K562 (cell line): ENCODE results near the gene MRPL58. TPM values are rescaled to one million over a fixed set of nuclear protein-coding genes. Genes with fewer than 3 reads are reported as not detected.

Source experiments
- FOS ChIP-seq: IDR thresholded peaks from 3 replicates; pipeline ENCODE4 v1.6.1; 2011; ENCODE audit not compliant: insufficient read length; ENCODE audit errors: extremely low read depth
- NR0B1 ChIP-seq: fragments of 450-650 bp; IDR thresholded peaks from one replicate; pipeline ENCODE4 v1.6.1; 2018; ENCODE audit warnings: mild to moderate bottlenecking, moderate library complexity; ENCODE audit not compliant: partially characterized antibody
- NUFIP1 ChIP-seq: fragments of 450-650 bp; IDR thresholded peaks from 2 replicates; pipeline ENCODE4 v1.6.1; 2018; ENCODE audit not compliant: partially characterized antibody
- REST ChIP-seq, 2 experiments: fragments of 450-650 bp; formaldehyde crosslinking in 1 of 2; IDR thresholded peaks; 2 replicates each; pipeline versions ENCODE4 v1.4.0 to v1.6.1; 2014 to 2020; ENCODE audit warnings: mild to moderate bottlenecking in 2 of 2, borderline replicate concordance in 1 of 2, low read depth in 1 of 2
- STAT6 ChIP-seq: sonication (generic); formaldehyde crosslinking; IDR thresholded peaks from 2 replicates; pipeline ENCODE4 v1.8.1; 2023; ENCODE audit warnings: mild to moderate bottlenecking, missing genetic modification reagents
- THRAP3 ChIP-seq: fragments of 450-650 bp; IDR thresholded peaks from 2 replicates; pipeline ENCODE4 v1.6.1; 2016; ENCODE audit warnings: mild to moderate bottlenecking, inconsistent platforms, borderline replicate concordance
- ZBTB12 ChIP-seq: fragments of 250-450 bp; sonication (Bioruptor Pico); IDR thresholded peaks from 2 replicates; pipeline ENCODE4 v1.4.0; 2020
- ZNF395 ChIP-seq: fragments of 200-800 bp; sonication (Bioruptor generic); IDR thresholded peaks from 2 replicates; pipeline ENCODE4 v1.6.1; 2017; ENCODE audit warnings: missing genetic modification characterization, missing compliant biosample characterization
- ZNF830 ChIP-seq: fragments of 250-450 bp; sonication (Bioruptor Pico); IDR thresholded peaks from 2 replicates; pipeline ENCODE4 v1.5.0; 2021; ENCODE audit warnings: mild to moderate bottlenecking
- polyA plus RNA-seq, 8 experiments: library from polyadenylated mRNA; depleted of rRNA in 4 of 8; stranded (reverse) in 5 of 8; unstranded in 3 of 8; fragments of >200 nt; fragmentation: Nextera tagmentation in 2 of 8; fragmentation: Illumina TruSeq in 1 of 8; extraction: Ambion mirVana in 2 of 8; extraction: Trizol in 1 of 8; gene quantifications; 2 replicates each; pipeline versions ENCODE4 v1.2.1 to v1.2.3, GENCODE V29; 2011 to 2014; ENCODE audit warnings: inconsistent platforms in 1 of 8, missing spikeins in 1 of 8
- total RNA-seq, 7 experiments: library from RNA; depleted of rRNA in 6 of 7; stranded (reverse); fragments of >200 nt in 6 of 7; fragmentation: Illumina TruSeq in 2 of 7; extraction: Trizol in 2 of 7; gene quantifications; 2 replicates each; pipeline versions ENCODE4 v1.2.1 to v1.2.3, GENCODE V29; 2011 to 2021; ENCODE audit warnings: low replicate concordance in 1 of 7

The MRPL58 gene
- total and polyA plus RNA-seq, 9 of the 15 experiments (the other 6 are each of a cell fraction or from before 2014, with no cell fraction given), result 30.8 to 107 (median 72.4) TPM

- TF ChIP-seq NUFIP1 (no peak), ZBTB12 (CRISPR knock-in tag) (no peak), THRAP3 (no peak), STAT6 (CRISPR knock-in tag) (0 out of 2 replicates have a peak, but pooled peaks have one; percentile 51), FOS (peak; percentile 27), ZNF830 (CRISPR knock-in tag) (no peak), ZNF395 (CRISPR knock-in tag) (no peak), NR0B1 (no peak), REST (IDR thresholded peaks at IDR 0.05; ENCODE audit: borderline replicate concordance) (peak; percentile 55; the same call in 1 of the 2 replicates), REST (CRISPR knock-in tag; IDR thresholded peaks at IDR 0.05; ENCODE audit: low read depth) (no peak)
These were observed 25.0 kb upstream of the MRPL58 start, which contains the start of gene CDR2L (continued) for GRCh38 chr17:74987418-74987908.
